Measurements from ENCODE around the gene TBPL2.
A peak's percentile ranks its signal among the peaks of the same experiment; 100 is the strongest.
"Not testable (repeated sequence)": the region's sequence is repeated elsewhere in the genome, so short reads cannot be mapped to it uniquely, and the experiment has no call there.

The TBPL2 gene

DNA sequence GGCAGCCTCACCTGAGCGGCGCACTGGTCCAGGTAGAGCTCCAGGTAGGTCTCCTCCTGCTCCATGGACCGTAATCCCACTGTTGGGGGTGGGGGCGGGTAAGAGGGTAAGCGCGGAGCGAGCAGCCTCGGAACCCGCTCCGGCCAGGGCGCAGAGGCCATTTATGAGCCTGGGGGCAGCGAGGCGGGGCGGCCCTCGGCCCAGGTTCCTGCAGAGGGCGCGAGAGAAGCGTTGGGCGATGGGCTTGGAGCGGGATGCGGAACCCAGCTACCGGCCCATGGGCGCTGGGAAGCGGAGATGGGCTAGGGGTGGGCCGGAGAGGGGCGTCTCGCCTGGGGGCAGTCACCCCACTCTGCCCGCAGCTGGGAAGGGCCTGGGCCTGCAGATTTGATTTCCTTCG lies at the start of gene TBPL2:
TBPL2 (minus strand) TSS at position 232 of the 400 bp plus-strand sequence; CDS start at position 65, 167 bp downstream.
- no peak for DNase-seq

DNA sequence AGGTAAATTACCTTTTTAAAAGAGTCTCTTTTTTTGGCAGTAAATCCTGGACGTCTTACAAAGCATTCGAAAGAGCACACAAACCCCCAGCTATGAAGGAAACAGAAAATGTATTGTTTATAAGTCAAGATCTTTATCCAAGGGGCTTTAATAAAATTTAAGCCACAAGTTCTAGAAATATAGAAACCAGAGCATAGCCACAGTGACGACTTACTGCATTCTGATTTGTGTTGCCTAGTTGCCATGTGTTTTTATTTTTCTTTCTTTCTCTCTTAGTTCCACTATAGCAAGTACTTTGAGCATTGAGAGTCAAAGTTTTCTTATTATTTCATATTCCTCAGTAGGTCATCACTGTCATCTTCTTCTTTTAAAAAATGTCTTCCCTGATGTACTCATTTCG lies 47.8 kb upstream of the TBPL2 start:
- no peak for DNase-seq

DNA sequence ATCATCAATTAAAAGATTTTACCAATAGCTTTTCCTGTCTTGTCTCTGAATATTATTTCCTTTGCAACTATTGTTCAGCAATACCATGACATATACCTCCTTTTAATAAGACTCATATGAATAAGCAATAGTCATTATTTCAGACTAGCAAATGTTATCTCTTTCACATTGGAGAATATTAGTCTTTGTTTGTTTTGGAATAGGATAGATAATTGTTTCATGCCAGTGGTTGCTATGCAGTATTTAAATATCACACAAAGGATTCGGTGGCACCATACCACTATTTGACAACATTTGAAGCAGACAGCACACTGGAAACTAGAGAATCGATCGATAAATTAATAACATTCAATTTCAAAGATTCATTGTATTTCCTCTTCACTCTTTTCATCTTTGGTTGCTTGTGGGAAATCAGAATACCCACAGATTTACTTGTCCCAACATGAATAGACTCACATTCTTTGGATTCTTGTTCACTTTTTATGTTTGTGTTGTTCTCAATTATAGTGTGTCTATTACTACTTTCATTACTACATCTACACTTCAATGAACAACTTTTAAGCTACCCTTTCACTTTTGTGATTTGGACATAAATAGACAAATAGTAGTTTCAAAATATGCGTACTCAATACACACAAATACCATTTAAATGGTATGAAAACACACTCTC lies 42.7 kb upstream of the TBPL2 start:
- no peak for DNase-seq

DNA sequence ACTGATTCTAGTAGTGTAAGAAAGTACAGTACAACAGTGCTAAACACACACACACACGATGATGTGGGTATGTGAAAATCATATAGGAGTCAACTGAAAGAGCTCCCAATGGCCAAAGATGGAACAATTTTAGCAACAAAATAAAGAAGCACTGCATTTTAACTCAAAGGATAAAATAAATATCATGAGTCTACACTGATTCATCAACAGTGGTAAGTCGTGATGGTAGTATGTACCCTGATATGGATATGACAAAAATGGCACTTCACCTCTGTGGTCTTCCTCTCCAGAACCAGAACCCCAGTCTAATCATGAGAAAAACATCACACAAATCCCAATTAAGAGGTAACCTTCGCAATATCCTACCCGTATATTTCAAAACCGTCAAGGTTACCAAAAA lies 41.4 kb upstream of the TBPL2 start:
- no peak for DNase-seq

DNA sequence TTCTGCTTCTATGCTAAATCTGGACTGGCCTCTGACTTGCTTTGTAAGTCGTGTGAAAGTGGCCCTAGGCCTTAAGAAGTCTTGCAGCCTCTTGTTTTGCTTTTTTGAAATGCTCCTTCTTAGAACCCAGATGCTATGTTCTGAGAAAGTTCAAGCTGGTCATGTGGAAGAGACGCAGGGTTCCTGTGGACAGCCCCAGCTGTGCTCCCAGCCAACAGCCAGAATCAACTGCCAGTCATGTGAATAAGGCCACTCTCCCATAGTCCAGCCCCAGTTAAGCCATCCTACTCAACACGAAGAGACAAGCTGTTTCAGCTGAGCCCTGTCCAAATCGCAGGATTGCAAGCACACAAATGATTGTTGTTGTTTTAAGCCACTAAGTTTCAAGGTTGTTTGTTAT lies 37.3 kb upstream of the TBPL2 start:
- no peak for DNase-seq

DNA sequence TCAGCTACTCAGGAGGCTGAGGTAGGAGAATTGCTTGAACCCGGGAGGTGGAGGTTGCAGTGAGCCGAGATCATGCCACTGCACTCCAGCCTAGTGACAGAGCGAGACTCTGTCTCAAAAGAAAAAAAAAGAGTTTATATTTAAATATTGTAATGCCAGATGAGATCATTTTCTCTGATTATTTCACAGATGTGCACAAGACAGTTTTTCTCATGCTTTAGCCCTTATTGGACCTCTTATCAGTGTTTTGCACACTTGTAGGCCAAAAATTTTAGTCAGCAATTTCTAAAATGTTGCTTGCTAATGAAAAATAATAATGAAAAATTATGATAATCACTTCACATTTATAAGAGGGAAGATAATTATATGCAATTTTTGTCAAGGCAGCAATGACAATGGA lies 36.0 kb upstream of the TBPL2 start:
- DNase-seq, result not testable (repeated sequence)

DNA sequence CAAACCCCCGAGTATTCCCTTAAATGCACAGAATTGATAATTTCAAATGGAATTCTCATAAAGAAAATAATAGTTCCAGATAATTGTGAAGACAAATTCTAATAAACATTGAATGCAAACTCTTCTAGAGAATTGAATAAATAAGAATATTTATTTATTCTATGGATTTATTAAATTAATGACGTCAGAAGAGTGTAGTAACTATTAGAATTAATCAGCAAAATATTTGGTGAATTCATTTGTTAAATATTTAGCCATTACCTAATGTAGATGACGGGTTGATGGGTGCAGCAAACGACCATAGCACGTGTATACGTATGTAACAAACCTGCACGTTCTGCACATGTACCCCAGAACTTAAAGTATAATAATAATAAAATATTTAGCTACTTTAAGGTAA lies 33.4 kb upstream of the TBPL2 start:
- no peak for DNase-seq

DNA sequence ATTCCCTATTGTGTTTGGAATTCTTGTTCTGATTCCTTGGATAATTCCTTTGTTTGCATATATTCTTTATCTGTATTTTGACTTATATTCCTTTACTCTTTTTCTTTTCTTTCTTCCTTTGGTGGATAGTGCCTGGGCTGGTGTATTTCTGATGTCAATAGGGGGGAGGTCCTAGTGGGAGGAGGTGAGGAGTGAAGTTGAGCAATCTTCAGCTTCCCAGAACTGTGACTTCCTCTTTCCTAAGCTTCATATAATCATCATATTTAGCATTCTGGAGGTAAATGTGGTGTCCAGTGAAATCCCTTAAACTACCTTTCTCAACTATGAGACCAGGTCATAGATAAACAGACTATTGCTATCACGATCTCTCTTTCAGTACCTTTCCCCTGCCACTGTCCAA lies 29.6 kb upstream of the TBPL2 start:
- no peak for DNase-seq

DNA sequence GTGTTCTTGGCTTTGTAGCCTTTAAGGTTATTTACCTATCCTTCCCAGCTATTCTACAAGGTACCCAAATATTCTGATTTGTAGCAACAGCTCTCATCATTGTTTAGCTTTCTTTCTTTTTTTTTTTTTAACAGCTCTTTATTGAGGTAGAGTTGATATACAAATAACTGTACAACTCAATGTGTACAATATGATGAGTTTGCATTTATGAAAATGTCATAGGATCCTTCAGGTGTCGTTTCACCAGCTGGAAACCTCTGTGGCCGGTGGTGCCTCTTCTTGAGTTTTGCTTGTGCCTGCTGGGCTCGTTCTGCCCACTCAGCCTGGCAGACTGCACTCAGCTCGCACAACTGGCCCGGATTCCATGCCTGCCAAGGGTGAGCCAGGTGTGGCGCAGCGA lies 26.9 kb upstream of the TBPL2 start:
- no peak for DNase-seq

DNA sequence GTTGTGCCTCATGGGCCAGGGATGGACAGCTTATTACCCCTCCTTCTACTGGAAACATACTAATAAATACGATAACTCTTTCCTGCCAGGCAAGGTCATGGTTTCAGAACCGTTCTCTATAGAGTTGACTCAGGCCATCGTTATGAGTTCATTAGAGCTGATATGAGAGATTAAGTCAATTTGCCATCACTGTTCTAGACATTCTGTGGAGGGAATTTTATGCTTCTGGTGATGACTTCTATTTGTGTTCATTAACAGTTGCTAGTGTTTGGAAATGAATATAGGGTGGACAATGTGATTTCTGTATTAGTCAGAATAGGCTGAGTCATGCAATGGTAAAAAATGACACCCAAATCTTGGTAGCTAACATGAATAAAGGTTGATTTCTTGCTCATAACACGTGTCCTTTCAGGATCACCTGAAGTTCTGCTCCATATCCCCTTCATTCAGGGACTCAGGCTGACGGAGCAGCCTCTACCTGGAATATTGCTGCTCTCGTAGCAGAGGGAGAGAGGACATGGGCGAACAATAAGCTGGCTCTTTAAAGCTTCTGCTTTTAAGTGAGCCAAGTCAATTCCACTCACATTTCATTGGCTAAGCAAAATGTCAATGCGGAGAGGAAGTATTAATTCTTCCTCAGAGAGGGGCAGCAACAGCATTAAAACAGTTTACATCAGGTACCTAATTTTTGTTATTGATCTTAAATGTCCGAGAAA lies 18.5 kb upstream of the TBPL2 start:
- no peak for DNase-seq

DNA sequence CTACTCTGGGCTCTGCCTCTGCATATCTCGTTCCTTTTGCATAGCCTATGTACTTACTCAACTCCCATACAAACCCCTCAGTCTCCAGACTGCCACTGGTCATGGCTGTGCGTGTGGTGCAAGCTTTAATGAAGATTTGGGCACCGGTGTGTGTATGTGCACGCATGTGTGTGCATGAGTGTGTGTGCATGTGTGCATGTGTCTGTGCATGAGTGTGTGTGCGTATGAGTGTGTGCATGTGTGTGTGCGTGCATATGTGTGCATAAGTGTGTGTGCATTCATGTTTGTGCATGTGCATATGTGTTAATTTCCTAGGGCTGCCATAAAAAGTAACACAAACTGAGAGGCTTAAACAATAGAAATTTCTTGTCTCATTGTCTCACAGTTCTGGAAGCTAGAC lies 17.1 kb upstream of the TBPL2 start:
- DNase-seq, result no peak

DNA sequence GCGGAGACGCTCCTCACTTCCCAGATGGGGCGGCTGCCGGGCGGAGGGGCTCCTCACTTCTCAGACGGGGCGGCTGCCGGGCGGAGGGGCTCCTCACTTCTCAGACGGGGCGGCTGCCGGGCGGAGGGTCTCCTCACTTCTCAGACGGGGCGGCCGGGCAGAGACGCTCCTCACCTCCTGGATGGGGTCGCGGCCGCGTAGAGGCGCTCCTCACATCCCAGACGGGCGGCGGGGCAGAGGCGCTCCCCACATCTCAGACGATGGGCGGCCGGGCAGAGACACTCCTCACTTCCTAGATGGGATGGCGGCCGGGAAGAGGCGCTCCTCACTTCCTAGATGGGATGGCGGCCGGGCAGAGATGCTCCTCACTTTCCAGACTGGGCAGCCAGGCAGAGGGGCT lies 16.0 kb upstream of the TBPL2 start:
- not testable (repeated sequence) for DNase-seq

DNA sequence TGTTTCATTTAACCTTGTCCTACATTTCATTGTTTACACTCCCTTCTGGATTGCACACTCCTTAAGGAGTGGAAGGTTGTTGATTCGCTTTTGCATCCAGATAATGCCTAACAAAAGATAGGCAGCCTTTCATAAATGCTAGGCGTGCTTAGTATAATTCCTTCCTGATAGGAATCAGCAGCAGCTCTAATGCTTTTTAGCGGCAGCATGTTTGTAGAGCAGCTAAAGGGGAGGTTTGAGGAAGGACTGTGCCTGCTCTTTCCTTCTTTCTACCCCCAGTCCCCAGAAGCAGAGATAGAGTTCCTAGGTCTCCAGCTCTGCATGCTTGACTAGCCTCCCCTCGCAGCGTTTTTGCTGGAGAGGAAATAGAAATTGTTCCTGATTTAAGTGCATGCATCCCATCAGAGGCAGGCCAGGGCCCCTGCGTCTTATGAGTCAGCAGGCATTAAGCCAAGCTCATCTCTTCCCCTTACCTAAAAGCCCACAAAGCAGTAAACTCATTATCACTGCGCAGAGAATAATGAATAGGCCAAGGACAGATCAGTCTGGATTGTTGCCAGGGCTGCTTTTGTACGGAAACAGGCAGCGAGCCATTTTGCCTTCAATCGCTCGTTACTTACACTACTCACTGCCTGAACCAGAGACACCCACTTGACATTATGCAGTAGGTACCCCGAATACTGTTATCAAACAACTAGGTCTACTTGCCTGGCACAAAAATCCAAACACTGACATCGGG lies 14.0 kb upstream of the TBPL2 start:
- peak; percentile 33 for DNase-seq

DNA sequence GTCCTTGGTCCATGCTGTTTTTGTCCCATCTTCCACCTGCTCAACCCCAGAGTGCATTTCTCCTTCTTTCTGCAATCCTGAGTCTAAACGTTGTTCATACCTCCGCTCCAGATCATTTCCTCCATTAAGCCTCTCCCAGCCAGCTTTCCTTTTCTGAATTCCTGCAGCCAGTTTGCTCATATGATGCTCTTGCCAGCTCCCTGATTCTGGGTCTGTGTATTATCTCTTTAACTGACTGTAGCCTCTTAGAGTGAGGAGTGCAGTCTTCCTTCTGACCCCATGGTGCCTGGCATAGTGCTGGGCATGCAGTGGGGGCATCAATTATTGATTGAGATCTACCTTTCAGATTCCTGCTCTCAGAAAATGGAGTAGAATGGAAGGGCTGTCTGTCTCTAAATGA lies 11.5 kb upstream of the TBPL2 start:
- no peak for DNase-seq

DNA sequence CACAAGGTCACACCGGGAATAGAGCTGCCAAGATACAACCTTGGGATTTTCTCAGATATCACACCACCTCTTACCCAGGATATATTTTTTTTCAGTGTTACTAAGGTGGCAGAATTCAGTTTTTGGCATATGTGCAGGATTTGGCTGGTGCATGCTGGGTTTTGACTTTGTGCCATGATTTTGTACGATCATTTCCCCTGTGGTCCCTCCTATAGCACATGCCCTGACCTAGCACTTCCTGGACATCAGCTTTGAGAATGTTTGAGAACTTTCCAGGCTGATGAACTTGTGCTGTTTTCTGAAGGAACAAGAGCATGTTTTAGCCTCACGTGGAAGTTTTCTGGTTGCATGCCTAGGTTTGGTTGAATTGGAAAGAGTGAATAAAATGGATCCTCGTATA lies 11.0 kb upstream of the TBPL2 start:
- no peak for DNase-seq

DNA sequence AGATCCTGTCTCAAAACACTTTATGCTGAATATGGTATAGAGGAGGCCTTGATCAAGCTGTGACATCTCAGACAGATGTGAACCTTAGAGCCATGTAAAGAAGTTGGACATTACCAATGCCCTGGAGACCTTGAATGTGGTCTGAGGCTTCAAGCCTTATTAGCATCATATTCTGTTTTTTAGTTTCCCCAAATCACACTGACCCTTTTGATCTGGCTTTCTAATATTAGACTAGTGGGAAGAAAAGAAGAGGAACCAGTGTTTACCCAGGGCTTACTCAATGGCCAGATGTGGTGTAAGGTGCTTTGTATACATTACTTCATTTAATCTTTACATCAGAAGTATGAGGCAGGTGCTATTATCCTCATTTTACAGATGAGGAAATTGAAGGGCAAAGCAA lies 10.6 kb upstream of the TBPL2 start:
- no peak for DNase-seq

DNA sequence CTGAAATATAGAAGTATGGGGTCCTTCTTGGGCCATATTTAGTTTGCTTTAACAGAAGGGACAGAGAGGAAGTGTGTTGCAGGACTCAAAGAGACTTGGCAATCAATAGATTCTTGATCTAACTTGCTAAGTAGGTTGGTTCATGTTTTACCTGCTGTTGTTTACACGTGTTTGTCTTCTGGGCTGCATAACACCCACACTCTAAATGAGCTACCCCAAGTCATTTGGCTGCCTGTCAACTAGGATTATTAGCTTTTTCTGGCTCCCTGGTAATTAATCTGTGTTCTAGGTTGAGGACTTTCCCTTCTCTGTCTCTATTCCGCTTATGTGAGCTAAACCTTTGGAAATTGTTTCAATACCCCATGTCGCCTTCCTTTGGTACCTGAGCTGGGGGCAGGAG lies 10.1 kb upstream of the TBPL2 start:
- DNase-seq, result no peak

DNA sequence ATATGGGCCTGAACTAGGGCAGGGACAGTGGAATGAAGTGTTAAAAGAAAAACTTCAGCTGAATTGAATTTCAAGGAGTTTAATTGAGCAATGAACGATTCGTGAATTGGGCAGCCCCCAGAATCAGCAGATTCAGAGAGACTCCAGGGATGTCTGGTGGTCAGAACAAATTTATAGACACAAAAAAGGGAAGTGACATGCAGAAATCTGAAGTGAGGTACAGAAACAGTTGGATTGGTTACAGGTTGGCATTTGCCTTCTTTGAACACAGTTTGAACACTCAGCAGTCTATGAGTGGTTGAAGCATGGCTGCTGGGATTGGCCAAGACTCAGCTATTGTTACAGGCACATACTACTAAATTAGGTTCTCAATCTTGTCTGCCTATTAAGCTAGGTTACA lies 9.7 kb upstream of the TBPL2 start:
- no peak for DNase-seq

DNA sequence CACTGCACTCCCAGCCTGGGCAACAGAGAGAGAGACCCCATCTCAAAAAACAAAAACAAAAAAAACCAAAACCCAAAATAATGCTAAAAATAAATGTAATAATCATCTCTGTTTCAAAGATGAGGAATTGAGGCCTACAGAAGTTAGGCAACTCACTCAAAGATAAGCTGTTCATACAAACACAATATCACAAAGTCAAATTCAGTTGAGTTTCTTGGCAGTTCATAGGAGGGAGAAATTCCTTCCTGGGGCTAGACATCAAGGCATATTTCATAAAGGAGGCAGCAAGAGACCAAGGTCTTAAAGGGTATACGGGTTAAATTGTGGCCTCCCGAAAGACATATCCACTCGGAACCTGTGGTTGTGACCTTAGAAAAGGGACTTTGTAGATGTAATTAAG lies 8.7 kb upstream of the TBPL2 start:
- no peak for DNase-seq

DNA sequence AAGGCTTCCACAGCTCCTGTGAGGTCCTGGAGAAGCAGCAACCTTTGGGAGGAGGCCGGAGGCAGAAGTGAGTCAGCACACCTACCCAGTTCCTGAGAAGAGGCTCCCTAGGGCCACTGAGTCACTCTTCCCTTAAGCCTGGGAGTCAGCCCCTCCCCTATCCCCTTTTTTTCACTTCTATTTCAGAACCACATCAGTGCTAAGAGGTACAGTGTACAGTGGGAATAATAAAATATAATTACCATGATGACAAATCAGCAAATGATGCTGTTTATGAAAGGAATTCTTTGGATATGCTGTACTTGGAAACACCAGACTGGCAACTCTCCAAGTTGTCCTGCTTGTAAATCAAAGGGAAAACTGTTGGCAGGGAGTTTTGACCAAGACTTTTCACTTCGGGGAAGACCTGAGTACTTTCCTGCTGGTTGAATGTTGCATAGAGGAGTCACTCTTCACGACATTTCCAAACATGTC lies 7.8 kb upstream of the TBPL2 start:
- no peak for DNase-seq

DNA sequence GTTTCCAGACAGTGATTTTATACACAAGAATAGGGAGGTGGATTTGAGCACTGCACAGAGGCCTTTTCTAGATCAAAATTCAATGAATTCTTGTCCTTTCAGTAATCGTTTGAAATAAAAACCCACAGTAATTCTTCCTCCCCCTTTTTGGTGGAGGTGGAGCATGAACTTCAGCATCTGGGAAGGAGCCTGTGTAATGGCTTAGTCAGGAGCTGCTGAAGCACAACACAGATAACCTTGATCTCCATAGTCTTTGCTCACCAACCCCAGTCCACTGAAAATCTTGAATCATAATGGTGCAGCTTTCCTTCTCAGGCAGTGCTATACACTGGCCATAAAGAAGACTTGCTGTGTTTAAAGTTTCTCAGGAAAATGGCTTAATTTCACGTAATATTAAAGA lies 6.4 kb upstream of the TBPL2 start:
- no peak for DNase-seq

DNA sequence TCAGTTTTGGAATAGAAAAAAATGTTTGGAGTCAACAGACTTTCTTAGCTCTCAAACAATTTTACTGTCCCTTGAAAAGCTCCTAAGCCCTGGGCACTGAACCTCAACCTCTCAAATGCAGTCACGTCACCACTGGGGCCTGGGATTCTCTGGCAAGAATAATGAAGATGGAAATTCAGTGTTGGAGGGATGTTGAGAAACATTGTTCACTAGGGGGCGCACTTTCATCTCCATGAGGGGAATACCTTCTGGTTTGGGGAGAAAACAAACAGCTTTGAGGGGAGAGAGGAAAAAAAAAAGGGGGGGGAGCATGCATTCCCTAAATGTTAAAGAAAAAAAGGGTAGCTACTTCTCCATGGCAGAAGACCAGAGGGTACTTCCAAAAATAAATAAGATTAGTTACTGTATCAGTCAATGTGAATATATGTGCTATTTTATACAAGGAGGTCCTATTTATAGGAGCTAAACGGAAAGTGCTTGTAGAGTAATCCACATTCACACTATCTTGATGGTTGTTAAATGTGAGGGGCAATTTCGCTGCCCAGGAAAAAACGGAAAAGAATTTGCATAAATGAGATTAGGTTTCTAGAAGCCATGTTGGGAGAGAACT lies 5.8 kb upstream of the TBPL2 start:
- peak; percentile 16 for DNase-seq

DNA sequence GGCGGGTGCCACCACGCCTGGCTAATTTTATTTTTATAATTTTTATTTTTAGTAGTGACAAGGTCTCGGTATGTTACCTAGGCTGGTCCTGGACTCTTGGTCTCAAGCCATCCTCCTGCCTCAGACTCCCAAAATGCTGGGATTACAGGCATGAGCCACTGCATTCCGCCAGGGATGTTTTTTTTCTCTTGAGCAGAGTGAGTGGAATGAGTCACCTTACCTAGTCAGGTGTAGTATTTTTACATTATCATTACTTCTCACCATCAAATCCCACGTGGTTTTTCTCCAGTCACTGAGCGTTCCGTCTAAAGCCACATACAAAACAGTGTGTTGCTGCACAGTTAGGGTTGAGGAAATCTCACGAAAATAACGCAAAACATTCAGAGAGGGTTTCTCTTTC lies 870 bp upstream of the TBPL2 start:
- no peak for DNase-seq

Measured in KG1 (cell line).